Stomach (tissue), 19 donors: ENCODE data around the gene PRR22. TPM values are rescaled to one million over a fixed set of nuclear protein-coding genes. Genes with fewer than 3 reads are reported as not detected.

Experiments
- DNase-seq, 2 donors: peaks; one replicate each; pipeline versions ENCODE4 v3.0.0 to v3.0.0-alpha.2; 2013 to 2019
- H3K27ac ChIP-seq, 5 donors: fragments of 200-600 bp in 4 of 5; sonication (generic) in 4 of 5; one replicate each; pipeline ENCODE4 v1.5.1; 2013 to 2019; ENCODE audit warnings: mild to moderate bottlenecking in 1 of 5, moderate library complexity in 1 of 5
- H3K27me3 ChIP-seq, 3 donors: fragments of 200-600 bp; sonication (generic); one replicate each; pipeline ENCODE4 v1.5.1; 2017 to 2019; ENCODE audit warnings: mixed run types in 1 of 3
- H3K36me3 ChIP-seq, 4 donors: fragments of 200-600 bp; sonication (generic); 1 replicate in 3 of 4; 2 replicates in 1 of 4; pipeline ENCODE4 v1.5.1; 2016 to 2019
- H3K4me1 ChIP-seq, 4 donors: fragments of 200-600 bp; sonication (generic); one replicate each; pipeline ENCODE4 v1.5.1; 2016 to 2019
- H3K4me3 ChIP-seq, 4 donors: fragments of 200-600 bp; sonication (generic) in 3 of 4; one replicate each; pipeline ENCODE4 v1.5.1; 2016 to 2019; ENCODE audit warnings: mild to moderate bottlenecking in 1 of 4
- H3K9me3 ChIP-seq, 4 donors: fragments of 200-600 bp; sonication (generic); one replicate each; pipeline ENCODE4 v1.5.1; 2016 to 2019
- CTCF ChIP-seq, 7 experiments: fragments of 450-650 bp in 4 of 7; fragments of 200-600 bp in 3 of 7; sonication (generic) in 3 of 7; IDR thresholded peaks; one replicate each; pipeline ENCODE4 v1.5.1; 2016 to 2019; ENCODE audit warnings: antibody characterized with exemption in 7 of 7, control low read depth in 2 of 7, mild to moderate bottlenecking in 1 of 7
- EP300 ChIP-seq: sonication (generic); formaldehyde crosslinking; IDR thresholded peaks from one replicate; pipeline ENCODE4 v1.6.1; 2017; ENCODE audit warnings: antibody characterized with exemption
- POLR2A ChIP-seq, 4 donors: fragments of 450-650 bp; IDR thresholded peaks; one replicate each; pipeline ENCODE4 v1.6.1; 2016; ENCODE audit warnings: antibody characterized with exemption in 4 of 4, control low read depth in 2 of 4, mild to moderate bottlenecking in 1 of 4, moderate library complexity in 1 of 4
- POLR2AphosphoS5 ChIP-seq, 3 donors: sonication (generic); formaldehyde crosslinking; IDR thresholded peaks; one replicate each; pipeline ENCODE4 v1.6.1; 2016; ENCODE audit warnings: antibody characterized with exemption in 3 of 3
- WGBS, 5 donors: extraction: QIAGEN DNeasy Blood & Tissue Kit in 3 of 5; methylation state at CpG; one replicate each; pipeline versions ENCODE4 v1.1.5 to v1.1.7; 2013 to 2018; 5-methylcytosine and 5-hydroxymethylcytosine counted together
- intact Hi-C: fragments of 100-400 bp; cut with DNase I; formaldehyde crosslinking; loops from one replicate; pipeline ENCODE4 v1.15.1; 2023; ENCODE audit warnings: low total_unique reads
- long read RNA-seq, 10 donors: transcript quantifications; one replicate each; lab custom pipeline, GENCODE V29; 2026
- polyA plus RNA-seq, 3 donors: library from polyadenylated mRNA; stranded (reverse); fragments of 200-250 nt; gene quantifications; one replicate each; pipeline ENCODE4 v1.2.3, GENCODE V29; 2013
- total RNA-seq, 5 donors: library from RNA; depleted of rRNA; stranded (reverse); fragments of >200 nt; gene quantifications; one replicate each; pipeline versions ENCODE4 v1.1.0 to v1.2.3, GENCODE V29; 2014 to 2016
- donor health status: healthy with polysubstance abuse.
- donor health status: Bipolar disorder and iron deficiency.
- donor health status: healthy.

Gene PRR22
- total RNA-seq, result 10 to 100 TPM in 1 of 5 donors, 1 to 10 TPM in 2, under 1 TPM in 1, not detected in 1; 0.73 to 12.1 (median 5.4) TPM
- polyA plus RNA-seq, result 1 to 10 TPM; 4.7 to 7.8 (median 6.4) TPM
- long read RNA-seq, donor 1, result 0 reads
- long read RNA-seq, donor 2, result 0 reads
- long read RNA-seq, donor 3, result 0 reads
- long read RNA-seq, donor 4, result 0 reads
- long read RNA-seq, donor 5, partial matches to known transcripts, result 0 of 2 reads
- long read RNA-seq, donor 5, other reads (novel, unspliced or antisense), result 0 of 2 reads
- long read RNA-seq, donor 6, partial matches to known transcripts, result 0 of 2 reads
- long read RNA-seq, donor 6, other reads (novel, unspliced or antisense), result 0 of 2 reads
- long read RNA-seq, donor 7, partial matches to known transcripts, result 0 of 2 reads
- long read RNA-seq, donor 7, other reads (novel, unspliced or antisense), result 0 of 2 reads
- long read RNA-seq, donor 8, partial matches to known transcripts, result 0 of 1 reads
- long read RNA-seq, donor 8, other reads (novel, unspliced or antisense), result 0 of 1 reads
- long read RNA-seq, donor 9, partial matches to known transcripts, result 0 of 2 reads
- long read RNA-seq, donor 9, other reads (novel, unspliced or antisense), result 0 of 2 reads
- long read RNA-seq, donor 10, result 0 reads

- WGBS, 5 donors, result 87 to 92% (median 89%) methylated on average over 14 to 15 of the region's 15 CpGs
- Histone ChIP-seq H3K27me3 (no peaks in the 10 kb centered on the region), H3K27ac (no peak within 1 kb of the TSS), H3K9me3 (no peaks in the 10 kb centered on the region), H3K4me3 (no peak within 1 kb of the TSS), H3K4me1 (peaks cover 0 to 6% (median 2%) of the 10 kb centered on the region in 4 donors), H3K36me3 (peaks cover 50 to 72% (median 67%) of the 10 kb centered on the region in 4 donors)
- no peak for TF ChIP-seq POLR2A (IDR thresholded peaks at IDR 0.05)
- no peak for TF ChIP-seq EP300
- no peak for TF ChIP-seq POLR2AphosphoS5 (IDR thresholded peaks at IDR 0.05)
- no peak for TF ChIP-seq CTCF (IDR thresholded peaks at IDR 0.05)
- DNase-seq, result no peak
- intact Hi-C loops, result no loop called here
These were observed at the start of gene PRR22 for GRCh38 chr19:5784581-5785147. Gene PRR22, minus strand, starts transcription at chr19:5784746. Its CDS starts 86 bp downstream, at chr19:5784660.

- no peak overlapping the region for H3K4me3 ChIP-seq
- no peak for DNase-seq
- no peaks in the 10 kb centered on the region for H3K9me3 ChIP-seq
- 80 to 91% (median 87%) methylated on average over 6 of the region's 6 CpGs for WGBS, 5 donors
- H3K27me3 ChIP-seq, result peaks cover 0 to 18% (median 0%) of the 10 kb centered on the region in 3 donors
- H3K4me1 ChIP-seq, result peaks cover 11 to 21% (median 19%) of the 10 kb centered on the region in 4 donors
- intact Hi-C loops, result no loop called here
- H3K36me3 ChIP-seq, result no peaks in the 10 kb centered on the region
- H3K27ac ChIP-seq, result no peak overlapping the region
- TF ChIP-seq CTCF (IDR thresholded peaks at IDR 0.05), result no peak
- TF ChIP-seq POLR2A (IDR thresholded peaks at IDR 0.05), result no peak
- no peak for TF ChIP-seq POLR2AphosphoS5 (IDR thresholded peaks at IDR 0.05)
- no peak for TF ChIP-seq EP300
These were observed 48.1 kb upstream of the PRR22 start for GRCh38 chr19:5832527-5833216.

- DNase-seq, result no peak
- H3K9me3 ChIP-seq, result no peaks in the 10 kb centered on the region
- peaks cover 16 to 26% (median 24%) of the 10 kb centered on the region in 4 donors for H3K4me1 ChIP-seq
- peaks cover 0 to 18% (median 0%) of the 10 kb centered on the region in 3 donors for H3K27me3 ChIP-seq
- H3K36me3 ChIP-seq, result no peaks in the 10 kb centered on the region
- TF ChIP-seq POLR2AphosphoS5 (IDR thresholded peaks at IDR 0.05), result no peak
- TF ChIP-seq CTCF (IDR thresholded peaks at IDR 0.05), result no peak
- no peak for TF ChIP-seq EP300
- no peak for TF ChIP-seq POLR2A (IDR thresholded peaks at IDR 0.05)
- H3K4me3 ChIP-seq, result no peak overlapping the region
- H3K27ac ChIP-seq, result no peak overlapping the region
- intact Hi-C loops, result no loop called here
- 77 to 89% (median 82%) methylated on average over 17 to 22 of the region's 22 CpGs for WGBS, 5 donors
These were observed 47.5 kb upstream of the PRR22 start for GRCh38 chr19:5832061-5832460.

- H3K27me3 ChIP-seq, result peaks cover 0 to 18% (median 0%) of the 10 kb centered on the region in 3 donors
- H3K4me3 ChIP-seq, result no peak overlapping the region
- no peak overlapping the region for H3K27ac ChIP-seq
- no peaks in the 10 kb centered on the region for H3K36me3 ChIP-seq
- intact Hi-C loops, result no loop called here
- TF ChIP-seq CTCF (IDR thresholded peaks at IDR 0.05), result no peak
- no peak for TF ChIP-seq POLR2AphosphoS5 (IDR thresholded peaks at IDR 0.05)
- TF ChIP-seq EP300, result no peak
- no peak for TF ChIP-seq POLR2A (IDR thresholded peaks at IDR 0.05)
- no peaks in the 10 kb centered on the region for H3K9me3 ChIP-seq
- H3K4me1 ChIP-seq, result peaks cover 23 to 34% (median 30%) of the 10 kb centered on the region in 4 donors
- 66 to 82% (median 67%) methylated on average over 3 to 9 of the region's 9 CpGs for WGBS, 5 donors
- no peak for DNase-seq
These were observed 46.6 kb upstream of the PRR22 start for GRCh38 chr19:5831159-5831558.
